NCI-H524 (cell line): Measurements from ENCODE around the gene TNFRSF1B.

ENCODE experiments used
- DNase-seq, 2 experiments: peaks; one replicate each; lab custom pipeline; 2025; lab: John Stamatoyannopoulos, UW

The TNFRSF1B gene

DNA sequence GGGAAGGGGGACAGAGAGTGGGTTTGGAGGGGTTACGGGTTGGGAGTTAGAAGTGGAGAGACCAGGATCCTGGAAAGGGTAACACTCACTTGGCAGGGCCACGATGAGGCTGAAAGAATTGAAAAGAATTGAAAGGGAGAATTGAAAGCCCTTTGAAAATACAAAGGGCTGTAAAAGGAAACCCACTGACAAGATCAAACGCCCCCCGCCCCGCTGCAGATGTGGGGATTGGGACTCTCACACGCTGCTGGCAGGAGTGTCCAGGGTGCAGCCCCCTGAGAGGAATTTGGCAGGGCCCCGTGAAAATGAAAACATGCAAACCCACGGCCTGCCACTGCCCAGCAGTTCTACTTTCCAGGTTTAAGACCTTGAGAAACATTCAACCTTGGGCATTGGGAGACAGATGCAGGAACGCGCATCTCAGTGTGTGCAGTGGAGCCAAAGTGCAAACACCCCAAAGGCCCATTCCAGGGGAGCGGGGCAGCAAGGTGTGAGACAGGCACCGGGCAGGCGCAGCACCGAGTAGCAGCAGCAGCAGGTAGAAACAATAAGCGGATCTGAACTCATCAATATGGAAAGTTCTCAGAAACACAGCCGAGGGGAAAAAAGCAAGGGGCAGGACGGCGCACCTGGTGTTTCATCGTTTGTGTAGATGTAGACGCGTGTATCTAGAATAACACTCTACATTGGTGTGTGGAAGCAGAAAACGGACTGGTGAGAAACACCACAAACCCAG, 8.3 kb upstream of the TNFRSF1B start:
- DNase-seq, result no peak

DNA sequence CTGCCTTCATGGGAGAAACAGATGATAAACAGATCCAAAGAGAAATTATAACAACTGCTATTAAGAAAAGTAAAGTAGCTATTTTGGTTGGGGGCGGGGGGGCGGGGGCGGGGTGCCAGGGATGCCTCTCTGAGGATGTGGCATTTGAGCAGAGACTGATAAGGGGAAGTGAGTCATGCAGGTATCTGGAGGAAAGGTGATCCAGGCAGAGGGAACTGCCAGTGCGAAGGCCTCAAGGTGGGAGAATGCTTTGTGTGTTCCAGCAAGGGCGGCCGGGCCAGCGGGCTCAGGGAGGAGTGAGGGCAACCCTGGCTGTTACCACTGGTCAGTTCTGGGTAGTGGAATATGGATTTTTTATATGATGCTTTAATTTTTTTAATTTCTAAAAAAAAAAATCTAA, 7.0 kb upstream of the TNFRSF1B start:
- DNase-seq, result no peak

DNA sequence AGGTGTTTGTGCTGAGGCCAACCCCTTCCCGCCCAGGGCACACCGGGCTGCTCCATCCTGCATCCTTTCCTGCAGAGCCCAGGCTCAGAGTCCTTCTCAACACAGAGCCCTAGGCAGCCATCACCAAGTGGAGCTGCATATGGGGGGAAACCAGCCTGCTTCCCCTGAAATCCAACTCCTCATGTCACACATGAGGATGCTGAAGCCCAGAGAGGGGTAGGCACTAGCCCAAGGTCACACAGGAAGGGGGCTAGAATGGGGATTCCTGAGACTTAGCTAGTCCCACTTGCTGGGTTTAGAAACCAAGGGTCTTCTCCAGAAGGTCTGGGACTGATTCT, 5.5 kb upstream of the TNFRSF1B start:
- no peak for DNase-seq

GRCh38 chr1:12161662-12162458, 4.9 kb upstream of the TNFRSF1B start:
- DNase-seq, result no peak

- DNase-seq, result no peak
Measured at GRCh38 chr1:12162459-12163137, 4.2 kb upstream of the TNFRSF1B start.

DNA sequence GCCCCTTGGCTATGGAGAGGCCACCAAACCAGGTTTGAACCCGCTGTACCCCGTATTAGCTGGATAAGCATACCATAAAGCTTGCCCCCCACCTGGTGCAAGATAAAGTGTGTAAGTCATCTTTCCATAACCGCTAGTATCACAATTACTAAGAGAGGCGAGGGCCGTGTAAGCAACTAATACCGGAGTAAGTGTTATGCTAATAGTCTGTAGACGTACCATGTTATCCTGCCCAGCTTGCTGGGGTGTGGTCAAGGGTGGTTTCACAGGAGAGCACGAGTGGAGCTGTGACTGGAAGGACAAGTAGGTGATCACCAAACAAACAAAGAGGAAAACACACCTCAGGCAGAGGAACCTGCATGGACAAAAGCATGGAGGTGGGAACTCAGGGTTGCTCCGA, 3.6 kb upstream of the TNFRSF1B start:
- no peak for DNase-seq

DNA sequence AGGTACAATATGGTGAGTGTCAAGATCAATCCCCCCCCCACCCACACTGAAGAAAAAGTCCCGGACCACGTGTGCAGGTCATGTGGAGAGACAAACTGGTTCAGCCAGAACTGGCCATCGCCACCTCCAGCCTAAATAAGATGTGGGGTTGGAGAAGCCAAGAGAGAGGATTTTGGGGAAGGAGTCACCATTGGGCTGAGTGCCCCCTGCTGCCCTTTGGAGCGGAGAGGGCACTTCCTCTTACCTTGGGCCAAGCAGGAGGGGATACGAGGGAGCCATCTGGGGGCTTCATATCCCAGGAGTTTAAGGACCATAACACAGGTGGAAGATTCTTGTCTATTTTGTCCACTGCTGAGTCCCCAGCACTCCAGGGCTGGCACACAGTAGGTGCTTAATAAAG, 2.6 kb upstream of the TNFRSF1B start:
- no peak for DNase-seq

GRCh38 chr1:12165342-12165741, 1.4 kb upstream of the TNFRSF1B start:
- DNase-seq, result no peak

DNA sequence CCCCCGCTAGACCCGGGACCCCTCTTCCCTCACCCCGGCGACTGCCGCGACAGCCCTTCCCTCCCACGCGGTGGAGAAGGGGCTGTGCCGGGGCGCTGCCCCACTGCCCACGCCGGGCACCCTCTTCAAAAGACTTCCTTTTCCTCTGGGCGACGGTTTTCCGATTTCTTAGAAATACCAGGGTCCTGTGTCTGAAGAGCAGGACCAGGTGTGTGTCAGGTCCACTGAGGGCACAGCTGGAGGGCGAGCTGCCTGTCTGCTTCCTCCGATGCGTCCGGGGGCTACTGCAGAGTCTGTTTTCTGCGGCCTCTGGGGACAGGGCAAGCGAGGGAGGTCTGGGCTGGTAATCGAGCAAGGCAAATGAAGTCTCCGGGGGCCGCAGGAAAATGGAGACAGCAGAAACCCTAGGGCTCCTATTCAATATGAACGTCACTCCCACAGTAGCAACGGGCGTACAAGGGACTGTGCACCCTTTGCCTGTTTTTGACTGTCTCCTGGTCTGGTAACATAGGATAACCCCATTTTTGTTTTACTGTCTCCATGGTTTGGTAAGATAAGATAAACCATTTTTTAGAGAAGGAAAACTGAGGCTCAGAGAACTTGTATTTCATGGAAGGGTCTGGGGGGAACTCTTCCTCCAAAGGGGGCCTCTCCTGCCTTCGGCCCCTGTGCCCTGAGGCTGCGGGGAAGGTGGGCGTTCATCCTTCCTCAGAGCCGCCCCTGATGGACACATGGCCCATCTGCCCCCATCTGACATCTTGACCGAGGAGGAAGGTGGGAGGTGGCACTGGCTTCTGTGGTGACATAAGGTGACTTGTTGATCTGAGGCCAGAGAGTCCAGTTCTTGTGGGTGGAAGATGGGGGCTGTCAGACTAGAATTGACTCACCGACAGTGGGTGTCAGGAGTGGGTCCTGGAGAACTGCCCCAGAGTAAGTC, 970 bp downstream of the TNFRSF1B start:
- DNase-seq, result no peak

DNA sequence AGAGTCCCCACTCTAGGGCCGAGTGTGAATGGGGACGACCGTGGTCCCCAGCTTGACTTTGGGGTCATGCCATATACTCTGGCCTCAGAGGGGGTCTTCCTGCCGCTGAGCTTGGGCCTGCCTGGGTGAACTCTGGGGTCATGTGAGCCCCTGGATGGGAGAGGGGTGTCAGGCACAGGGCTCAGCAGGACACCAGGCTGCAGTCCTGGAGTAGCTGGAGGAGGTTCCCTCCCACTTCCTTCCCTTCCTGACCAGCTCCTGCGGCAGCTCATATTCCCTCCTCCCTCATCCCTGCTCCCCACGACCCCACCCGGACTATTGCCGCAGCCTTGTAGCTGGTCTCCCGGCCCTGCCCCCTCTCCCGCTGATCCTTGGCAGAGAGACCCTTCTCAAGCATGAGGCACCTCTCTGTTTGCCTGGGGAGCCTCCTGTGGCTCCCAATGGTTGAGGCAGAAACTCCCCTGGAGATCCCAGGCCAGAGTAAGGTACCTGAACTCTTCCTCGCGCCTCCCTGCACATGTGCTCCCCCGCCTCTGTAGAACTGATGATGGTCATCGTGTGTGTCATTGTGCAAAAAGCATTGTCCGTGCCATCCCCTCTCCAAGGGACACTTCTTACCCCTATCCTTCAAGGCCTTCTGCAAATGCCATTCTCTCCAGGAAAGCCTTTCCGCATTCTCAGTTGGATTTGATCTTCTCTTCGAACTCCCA, 1.8 kb downstream of the TNFRSF1B start:
- DNase-seq, result no peak

GRCh38 chr1:12169442-12170135, 2.8 kb downstream of the TNFRSF1B start:
- no peak for DNase-seq

DNA sequence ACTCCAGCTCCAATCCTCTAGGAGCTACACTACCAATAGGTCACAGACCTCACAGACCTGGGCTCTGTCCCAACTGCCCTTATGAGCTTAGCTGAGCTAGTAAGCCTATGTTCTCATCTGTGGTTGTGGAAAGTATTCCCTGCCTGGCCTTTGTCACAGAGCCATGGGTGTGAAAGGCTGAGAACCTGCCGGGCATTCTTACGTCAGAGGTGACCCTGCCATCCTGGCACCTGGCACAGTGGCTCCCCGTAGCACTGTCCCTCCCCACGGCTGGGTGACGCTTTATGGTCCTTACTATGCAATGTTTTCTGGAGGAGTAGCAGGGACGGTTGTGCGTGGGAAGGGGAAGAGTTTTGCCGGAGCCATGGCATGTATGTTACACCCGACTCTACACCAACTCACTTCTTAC, 3.5 kb downstream of the TNFRSF1B start:
- DNase-seq, result no peak

- DNase-seq, result no peak
Measured at GRCh38 chr1:12171206-12172041, 4.6 kb downstream of the TNFRSF1B start.

- no peak for DNase-seq
Measured at GRCh38 chr1:12172042-12172851, 5.5 kb downstream of the TNFRSF1B start.

GRCh38 chr1:12173041-12173509, 6.3 kb downstream of the TNFRSF1B start:
- no peak for DNase-seq

GRCh38 chr1:12173631-12174121, 6.9 kb downstream of the TNFRSF1B start:
- no peak for DNase-seq

DNA sequence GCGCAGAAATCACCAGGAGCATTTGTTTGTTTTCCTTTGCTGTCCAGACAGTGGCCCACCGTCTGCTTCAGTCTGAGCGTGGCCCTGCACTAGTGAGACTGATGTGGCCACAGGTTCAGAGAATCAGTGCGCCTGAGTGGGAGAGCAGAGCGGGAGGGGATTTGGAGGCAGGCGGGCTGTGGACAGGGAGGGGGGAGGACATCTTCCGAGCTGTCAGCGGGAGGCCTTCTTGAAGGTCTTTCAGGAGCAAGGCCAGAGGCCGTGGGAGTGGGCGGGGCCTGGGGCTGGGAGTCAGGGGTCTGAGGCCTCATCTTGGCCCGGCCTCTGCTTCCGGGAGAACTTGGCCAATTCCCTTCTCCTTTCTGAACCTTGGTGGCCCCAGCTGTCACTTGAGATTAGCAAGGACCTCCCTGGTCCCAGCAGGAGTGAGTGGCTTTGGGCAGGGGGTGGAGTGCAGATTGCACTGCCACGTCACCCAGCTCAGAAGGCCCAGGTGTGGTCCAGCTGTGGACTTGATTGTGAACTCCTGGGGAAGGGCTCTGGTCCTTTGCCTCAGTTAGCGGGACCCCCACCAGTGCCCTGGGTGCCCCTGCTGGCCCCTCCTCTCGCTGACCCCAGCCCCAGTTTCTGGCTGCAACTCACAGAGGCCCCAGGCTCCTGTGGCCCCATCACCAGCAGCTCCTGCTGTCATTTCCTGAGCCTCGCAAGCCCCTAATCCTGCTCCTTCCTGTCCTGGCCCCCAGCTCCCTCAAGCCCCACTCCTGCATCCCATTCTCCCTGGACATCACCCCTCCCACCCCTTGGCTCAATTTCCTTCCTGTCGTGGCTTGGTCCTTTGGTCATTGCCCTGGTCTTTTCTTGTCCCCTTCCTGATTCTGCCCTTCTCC, 8.4 kb downstream of the TNFRSF1B start:
- no peak for DNase-seq
